Measurements from ENCODE around the gene SLPI. TPM values are rescaled to one million over a fixed set of nuclear protein-coding genes. Genes with fewer than 3 reads are reported as not detected.

Gene SLPI
- total RNA-seq, 1 donor: 1.4 TPM

- peaks cover 12% of the 10 kb centered on the region for H3K27me3 ChIP-seq (ENCODE audit: insufficient read depth, low read length)
- H3K4me3 ChIP-seq (ENCODE audit: insufficient read depth, low read length): no peak within 1 kb of the TSS
- no peak within 1 kb of the TSS for H2AFZ ChIP-seq (ENCODE audit: low read length)
- H3K4me1 ChIP-seq (ENCODE audit: insufficient read depth, low read length): no peaks in the 10 kb centered on the region
- no peaks in the 10 kb centered on the region for H3K9me3 ChIP-seq (ENCODE audit: low read depth, low read length)
- H3K79me2 ChIP-seq (ENCODE audit: insufficient read depth, low read length): no peaks in the 10 kb centered on the region
- H4K20me1 ChIP-seq (ENCODE audit: insufficient read depth, low read length): no peaks in the 10 kb centered on the region
- no peak for DNase-seq (ENCODE audit: insufficient read length, low spot score, missing footprints)
- TF ChIP-seq, protein P1, sequence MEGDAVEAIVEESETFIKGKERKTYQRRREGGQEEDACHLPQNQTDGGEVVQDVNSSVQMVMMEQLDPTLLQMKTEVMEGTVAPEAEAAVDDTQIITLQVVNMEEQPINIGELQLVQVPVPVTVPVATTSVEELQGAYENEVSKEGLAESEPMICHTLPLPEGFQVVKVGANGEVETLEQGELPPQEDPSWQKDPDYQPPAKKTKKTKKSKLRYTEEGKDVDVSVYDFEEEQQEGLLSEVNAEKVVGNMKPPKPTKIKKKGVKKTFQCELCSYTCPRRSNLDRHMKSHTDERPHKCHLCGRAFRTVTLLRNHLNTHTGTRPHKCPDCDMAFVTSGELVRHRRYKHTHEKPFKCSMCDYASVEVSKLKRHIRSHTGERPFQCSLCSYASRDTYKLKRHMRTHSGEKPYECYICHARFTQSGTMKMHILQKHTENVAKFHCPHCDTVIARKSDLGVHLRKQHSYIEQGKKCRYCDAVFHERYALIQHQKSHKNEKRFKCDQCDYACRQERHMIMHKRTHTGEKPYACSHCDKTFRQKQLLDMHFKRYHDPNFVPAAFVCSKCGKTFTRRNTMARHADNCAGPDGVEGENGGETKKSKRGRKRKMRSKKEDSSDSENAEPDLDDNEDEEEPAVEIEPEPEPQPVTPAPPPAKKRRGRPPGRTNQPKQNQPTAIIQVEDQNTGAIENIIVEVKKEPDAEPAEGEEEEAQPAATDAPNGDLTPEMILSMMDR (IDR thresholded peaks at IDR 0.05; ENCODE audit: extremely low read depth, low read depth, low read length): no peak
- H3K36me3 ChIP-seq (ENCODE audit: insufficient read depth, low read length): no peaks in the 10 kb centered on the region
- H3K4me2 ChIP-seq (ENCODE audit: insufficient read depth, low read length): no peak within 1 kb of the TSS
- no peak within 1 kb of the TSS for H3K27ac ChIP-seq (ENCODE audit: low read depth, low read length)
These were observed 33.3 kb downstream of the SLPI start, which contains the start of gene SEMG2 for GRCh38 chr20:45221076-45221475. Gene SEMG2, plus strand, starts transcription at chr20:45221373. Its CDS starts 17 bp downstream, at chr20:45221390.

DNA sequence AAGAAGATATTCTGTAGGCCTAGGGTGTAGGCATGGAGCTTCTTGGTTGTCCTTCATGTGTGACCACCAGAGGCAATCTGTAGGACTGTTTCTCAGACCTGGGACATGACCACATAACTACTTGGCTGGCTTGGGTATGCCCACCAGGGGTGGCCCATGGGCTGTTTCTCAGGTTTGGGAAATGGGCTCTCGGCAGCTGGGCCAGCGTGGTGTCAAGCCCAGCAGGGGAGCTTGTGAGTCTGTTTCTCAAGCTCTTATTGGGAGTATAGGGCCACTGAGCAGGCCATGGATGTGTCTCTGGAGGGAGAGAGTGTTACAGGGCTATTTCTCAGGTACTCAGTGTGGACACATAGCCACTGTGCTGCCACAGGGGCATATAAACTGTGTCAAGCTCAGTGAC lies 35.7 kb downstream of the SLPI start:
- Histone ChIP-seq H3K4me2 (ENCODE audit: insufficient read depth, low read length) (no peak overlapping the region), H3K27me3 (ENCODE audit: insufficient read depth, low read length) (peaks cover 9% of the 10 kb centered on the region)

GRCh38 chr20:45218124-45218523 lies 36.2 kb downstream of the SLPI start:
- Histone ChIP-seq H3K79me2 (ENCODE audit: insufficient read depth, low read length) (no peaks in the 10 kb centered on the region), H3K4me1 (ENCODE audit: insufficient read depth, low read length) (no peaks in the 10 kb centered on the region), H3K4me3 (ENCODE audit: insufficient read depth, low read length) (no peak overlapping the region), H3K36me3 (ENCODE audit: insufficient read depth, low read length) (no peaks in the 10 kb centered on the region), H2AFZ (ENCODE audit: low read length) (no peak overlapping the region), H3K27ac (ENCODE audit: low read depth, low read length) (no peak overlapping the region), H3K4me2 (ENCODE audit: insufficient read depth, low read length) (no peak overlapping the region), H3K9me3 (ENCODE audit: low read depth, low read length) (no peaks in the 10 kb centered on the region), H4K20me1 (ENCODE audit: insufficient read depth, low read length) (no peaks in the 10 kb centered on the region), H3K27me3 (ENCODE audit: insufficient read depth, low read length) (peaks cover 9% of the 10 kb centered on the region)
- TF ChIP-seq, protein P1 (IDR thresholded peaks at IDR 0.05; ENCODE audit: extremely low read depth, low read depth, low read length): no peak
- no peak for DNase-seq (ENCODE audit: insufficient read length, low spot score, missing footprints)

More for the DNA sequence above, 35.7 kb downstream of the SLPI start:
- no peak overlapping the region for H2AFZ ChIP-seq (ENCODE audit: low read length)
- H3K36me3 ChIP-seq (ENCODE audit: insufficient read depth, low read length): no peaks in the 10 kb centered on the region
- H3K4me1 ChIP-seq (ENCODE audit: insufficient read depth, low read length): no peaks in the 10 kb centered on the region
- TF ChIP-seq, protein P1 (IDR thresholded peaks at IDR 0.05; ENCODE audit: extremely low read depth, low read depth, low read length): no peak
- no peaks in the 10 kb centered on the region for H3K9me3 ChIP-seq (ENCODE audit: low read depth, low read length)
- no peaks in the 10 kb centered on the region for H4K20me1 ChIP-seq (ENCODE audit: insufficient read depth, low read length)
- no peak overlapping the region for H3K4me3 ChIP-seq (ENCODE audit: insufficient read depth, low read length)
- no peak overlapping the region for H3K27ac ChIP-seq (ENCODE audit: low read depth, low read length)
- DNase-seq (ENCODE audit: insufficient read length, low spot score, missing footprints): no peak
- H3K79me2 ChIP-seq (ENCODE audit: insufficient read depth, low read length): no peaks in the 10 kb centered on the region

DNA sequence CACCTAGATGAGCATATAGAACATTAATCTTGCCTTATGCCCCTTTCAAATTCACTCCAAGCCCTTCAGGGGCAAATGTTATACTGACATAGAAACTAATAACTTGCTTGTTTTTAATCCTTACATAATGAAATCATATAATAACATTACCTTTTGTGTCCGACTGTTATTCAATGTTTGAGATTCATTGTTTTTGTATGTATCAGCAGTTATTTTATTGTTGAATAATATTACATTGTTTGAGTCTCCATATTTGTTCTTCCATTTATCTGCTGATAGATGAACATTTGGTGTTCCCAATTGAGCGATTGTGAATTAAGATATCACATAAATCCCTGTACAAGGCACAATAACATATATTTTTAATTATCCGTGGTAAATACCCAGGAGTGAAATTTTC lies 41.5 kb downstream of the SLPI start:
- H3K79me2 ChIP-seq (ENCODE audit: insufficient read depth, low read length): no peaks in the 10 kb centered on the region
- H3K27me3 ChIP-seq (ENCODE audit: insufficient read depth, low read length): peaks cover 7% of the 10 kb centered on the region
- H4K20me1 ChIP-seq (ENCODE audit: insufficient read depth, low read length): no peaks in the 10 kb centered on the region
- H3K4me1 ChIP-seq (ENCODE audit: insufficient read depth, low read length): no peaks in the 10 kb centered on the region
- H3K27ac ChIP-seq (ENCODE audit: low read depth, low read length): no peak overlapping the region
- TF ChIP-seq, protein P1 (IDR thresholded peaks at IDR 0.05; ENCODE audit: extremely low read depth, low read depth, low read length): no peak
- H3K9me3 ChIP-seq (ENCODE audit: low read depth, low read length): no peaks in the 10 kb centered on the region
- no peaks in the 10 kb centered on the region for H3K36me3 ChIP-seq (ENCODE audit: insufficient read depth, low read length)
- H3K4me2 ChIP-seq (ENCODE audit: insufficient read depth, low read length): no peak overlapping the region
- H3K4me3 ChIP-seq (ENCODE audit: insufficient read depth, low read length): no peak overlapping the region
- DNase-seq (ENCODE audit: insufficient read length, low spot score, missing footprints): no peak
- H2AFZ ChIP-seq (ENCODE audit: low read length): no peak overlapping the region
